ENCODE data around the gene ERLIN1. TPM values are rescaled to one million over a fixed set of nuclear protein-coding genes. Genes with fewer than 3 reads are reported as not detected.
"Not testable (repeated sequence)": the region's sequence is repeated elsewhere in the genome, so short reads cannot be mapped to it uniquely, and the experiment has no call there.

The ERLIN1 gene
- total RNA-seq, 2 experiments from 2014 or later = 19.6 to 21.4 TPM

DNA sequence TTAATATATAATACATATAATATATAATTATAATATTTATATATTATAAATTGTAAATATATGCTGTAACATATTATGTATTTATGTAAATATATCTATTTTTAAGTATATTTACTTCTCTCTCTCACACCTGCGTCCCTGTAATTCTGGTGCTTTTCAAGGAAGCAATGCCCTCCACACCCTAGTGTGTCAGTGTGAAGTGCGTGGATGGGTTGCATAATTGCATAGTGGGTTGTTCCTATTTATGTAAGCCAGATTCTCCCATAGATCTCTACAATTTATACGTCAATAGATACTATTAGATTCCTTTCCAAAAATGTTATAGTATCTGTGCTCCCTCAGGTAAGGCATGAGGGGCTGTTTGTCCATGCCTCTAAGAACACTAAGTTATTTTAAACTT is 54.3 kb downstream of the ERLIN1 start:
- no peak overlapping the region for H3K27ac Mint-ChIP-seq
- H3K4me3 Mint-ChIP-seq = no peak overlapping the region
- H3K9me3 Mint-ChIP-seq = peaks cover 9% of the 10 kb centered on the region
- no peaks in the 10 kb centered on the region for H3K4me1 Mint-ChIP-seq
- H3K27me3 Mint-ChIP-seq = peaks cover 4% of the 10 kb centered on the region
- H3K36me3 Mint-ChIP-seq = peaks cover 3% of the 10 kb centered on the region
- no peak for DNase-seq

DNA sequence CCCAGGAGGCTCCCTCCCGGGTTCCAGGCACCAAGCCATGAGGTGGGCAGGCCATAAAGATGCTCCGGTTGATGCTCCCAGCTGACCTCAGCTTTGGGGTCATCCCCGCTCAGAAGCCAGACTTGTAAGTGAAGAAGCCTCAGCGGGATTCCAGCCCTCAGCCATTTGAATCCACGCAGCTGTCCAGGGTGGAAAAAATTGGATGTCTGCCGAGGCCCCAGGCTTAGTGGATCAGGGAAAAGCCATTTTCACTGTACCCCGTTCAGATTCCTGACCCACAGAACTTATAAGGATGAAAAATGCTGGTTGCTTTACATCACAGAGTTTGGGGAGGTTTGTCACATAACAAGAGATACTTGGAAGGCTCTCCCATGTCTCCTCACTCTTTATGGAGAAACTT is 55.0 kb downstream of the ERLIN1 start:
- no peak for DNase-seq
- Mint-ChIP-seq H3K4me1 (no peaks in the 10 kb centered on the region), H3K9me3 (peaks cover 9% of the 10 kb centered on the region), H3K36me3 (peaks cover 3% of the 10 kb centered on the region), H3K4me3 (no peak overlapping the region), H3K27me3 (peaks cover 4% of the 10 kb centered on the region), H3K27ac (no peak overlapping the region)

DNA sequence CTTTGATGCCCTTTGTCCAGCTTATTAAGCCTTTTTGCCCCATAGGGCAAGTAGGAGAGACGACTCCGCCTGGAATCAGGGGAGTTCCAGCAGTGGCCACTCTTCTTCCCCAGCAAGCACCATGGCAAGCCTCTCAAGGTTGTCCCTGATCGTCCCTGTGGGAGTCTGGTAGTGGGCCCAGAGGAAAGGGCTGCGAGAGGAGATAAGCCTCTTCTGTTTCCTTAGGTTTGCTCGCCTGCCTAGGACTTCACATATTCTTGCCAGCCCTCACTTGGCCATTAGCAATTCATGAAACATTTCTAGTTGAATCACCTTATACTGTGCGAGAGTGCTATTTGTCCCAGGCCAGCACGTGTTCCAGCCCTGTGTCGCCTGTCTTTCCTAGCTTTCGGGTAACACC is 56.4 kb downstream of the ERLIN1 start:
- Mint-ChIP-seq H3K9me3 (peaks cover 3% of the 10 kb centered on the region), H3K36me3 (no peaks in the 10 kb centered on the region), H3K27me3 (peaks cover 4% of the 10 kb centered on the region), H3K4me3 (no peak overlapping the region), H3K4me1 (no peaks in the 10 kb centered on the region), H3K27ac (no peak overlapping the region)
- DNase-seq = no peak

DNA sequence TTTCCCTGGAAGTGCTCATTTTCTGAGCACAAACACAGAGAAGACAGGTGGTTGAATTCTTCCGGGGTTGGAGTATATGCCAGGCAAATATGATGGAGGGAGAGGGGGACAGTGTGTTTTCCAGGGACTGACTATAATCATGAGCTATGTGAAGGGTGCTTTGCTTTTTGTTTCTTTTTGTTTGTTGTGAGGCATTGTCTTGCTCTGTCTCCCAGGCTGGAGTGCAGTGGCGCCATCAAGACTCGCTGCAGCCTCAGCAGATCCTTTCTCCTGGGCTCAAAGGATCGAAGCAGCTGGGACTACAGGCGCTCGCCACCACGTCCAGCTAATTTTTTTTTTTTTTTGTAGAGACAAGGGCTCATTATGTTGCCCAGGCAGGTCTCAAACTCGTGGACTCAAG is 56.9 kb downstream of the ERLIN1 start:
- H3K4me1 Mint-ChIP-seq = no peaks in the 10 kb centered on the region
- peaks cover 2% of the 10 kb centered on the region for H3K9me3 Mint-ChIP-seq
- no peak for DNase-seq
- H3K27me3 Mint-ChIP-seq = peaks cover 4% of the 10 kb centered on the region
- H3K36me3 Mint-ChIP-seq = no peaks in the 10 kb centered on the region
- no peak overlapping the region for H3K27ac Mint-ChIP-seq
- no peak overlapping the region for H3K4me3 Mint-ChIP-seq

DNA sequence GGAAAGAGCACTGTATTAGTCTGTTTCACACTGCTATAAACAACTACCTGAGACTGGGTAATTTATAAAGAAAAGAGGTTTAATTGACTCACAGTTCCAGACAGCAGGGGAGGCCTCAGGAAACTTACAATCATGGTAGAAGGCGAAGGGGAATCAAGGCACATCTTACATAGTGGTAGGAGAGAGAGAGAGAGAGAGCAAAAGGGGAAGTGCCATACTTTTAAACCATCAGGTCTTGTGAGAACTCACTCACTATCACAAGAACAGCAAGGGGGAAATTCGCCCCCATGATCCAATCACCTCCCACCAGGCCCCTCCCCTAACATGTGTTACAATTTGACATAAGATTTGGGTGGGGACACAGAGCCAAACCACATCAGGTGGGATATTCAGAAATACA is 60.5 kb downstream of the ERLIN1 start:
- not testable (repeated sequence) for H3K4me3 Mint-ChIP-seq, H3K36me3 Mint-ChIP-seq, H3K27ac Mint-ChIP-seq, DNase-seq, H3K4me1 Mint-ChIP-seq, H3K9me3 Mint-ChIP-seq, H3K27me3 Mint-ChIP-seq

DNA sequence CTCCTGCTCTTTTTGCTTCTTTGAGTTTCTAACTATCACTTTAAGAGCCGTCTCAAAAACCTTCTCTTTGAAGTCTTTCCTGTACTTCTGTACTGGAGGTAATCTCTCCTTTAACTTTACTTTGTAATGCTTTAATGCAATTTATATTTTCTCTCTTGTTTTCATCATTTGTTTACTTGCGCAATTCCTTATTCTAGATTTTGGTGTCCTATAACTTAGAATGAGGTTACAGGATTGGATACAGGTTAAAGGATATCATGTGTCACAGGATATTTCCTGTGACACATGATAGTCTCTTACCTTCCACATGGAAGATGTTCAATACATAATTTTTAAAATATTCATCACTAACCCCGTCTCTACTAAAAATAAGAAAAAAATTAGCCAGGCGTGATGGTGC is 61.7 kb downstream of the ERLIN1 start:
- peaks cover 4% of the 10 kb centered on the region for H3K27me3 Mint-ChIP-seq
- no peak for DNase-seq
- H3K27ac Mint-ChIP-seq = no peak overlapping the region
- H3K36me3 Mint-ChIP-seq = no peaks in the 10 kb centered on the region
- H3K4me1 Mint-ChIP-seq = peaks cover 7% of the 10 kb centered on the region
- H3K4me3 Mint-ChIP-seq = no peak overlapping the region
- no peaks in the 10 kb centered on the region for H3K9me3 Mint-ChIP-seq

DNA sequence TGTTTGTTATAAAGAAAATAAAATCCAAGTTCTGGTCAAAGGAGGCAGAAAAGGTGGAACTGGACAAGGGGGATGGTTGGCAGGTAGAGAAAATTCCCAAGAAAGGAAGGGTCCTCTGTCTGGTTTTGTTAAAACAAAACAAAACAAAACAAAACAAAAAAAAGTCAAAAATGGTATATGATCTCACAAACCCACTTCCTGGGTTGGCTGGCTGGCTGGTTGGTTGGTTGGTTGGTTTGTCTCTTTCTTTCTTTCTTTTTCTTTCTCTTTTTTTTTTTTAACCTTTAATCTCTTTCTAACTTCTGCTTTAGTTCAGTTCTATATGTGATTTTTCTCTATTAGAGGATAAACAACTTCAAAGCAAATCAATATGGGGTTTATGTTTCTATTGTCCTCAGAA is 63.0 kb downstream of the ERLIN1 start:
- H3K4me3 Mint-ChIP-seq = no peak overlapping the region
- DNase-seq = no peak
- H3K36me3 Mint-ChIP-seq = no peaks in the 10 kb centered on the region
- no peaks in the 10 kb centered on the region for H3K9me3 Mint-ChIP-seq
- H3K4me1 Mint-ChIP-seq = peaks cover 7% of the 10 kb centered on the region
- H3K27me3 Mint-ChIP-seq = peaks cover 4% of the 10 kb centered on the region
- H3K27ac Mint-ChIP-seq = no peak overlapping the region

DNA sequence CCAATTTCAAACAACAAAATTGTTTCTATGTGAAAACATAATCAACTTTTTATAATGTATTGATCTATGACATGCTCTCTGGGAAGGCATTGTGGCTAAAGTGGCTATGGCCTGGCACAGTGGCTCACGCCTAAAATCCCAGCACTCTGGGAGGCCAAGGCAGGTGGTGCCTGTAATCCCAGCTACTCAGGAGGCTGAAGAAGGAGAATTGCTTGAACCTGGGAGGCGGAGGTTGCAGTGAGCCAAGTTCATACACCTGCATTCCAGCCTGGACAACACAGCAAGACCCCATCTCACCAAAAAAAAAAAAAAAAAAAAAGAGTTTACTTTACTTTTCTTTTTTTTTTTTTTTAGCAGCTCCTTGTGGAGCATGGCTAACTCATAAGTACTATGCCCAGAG is 65.3 kb downstream of the ERLIN1 start:
- no peak overlapping the region for H3K4me3 Mint-ChIP-seq
- no peaks in the 10 kb centered on the region for H3K9me3 Mint-ChIP-seq
- DNase-seq = no peak
- H3K36me3 Mint-ChIP-seq = no peaks in the 10 kb centered on the region
- H3K27ac Mint-ChIP-seq = no peak overlapping the region
- peaks cover 17% of the 10 kb centered on the region for H3K27me3 Mint-ChIP-seq
- H3K4me1 Mint-ChIP-seq = peaks cover 7% of the 10 kb centered on the region

DNA sequence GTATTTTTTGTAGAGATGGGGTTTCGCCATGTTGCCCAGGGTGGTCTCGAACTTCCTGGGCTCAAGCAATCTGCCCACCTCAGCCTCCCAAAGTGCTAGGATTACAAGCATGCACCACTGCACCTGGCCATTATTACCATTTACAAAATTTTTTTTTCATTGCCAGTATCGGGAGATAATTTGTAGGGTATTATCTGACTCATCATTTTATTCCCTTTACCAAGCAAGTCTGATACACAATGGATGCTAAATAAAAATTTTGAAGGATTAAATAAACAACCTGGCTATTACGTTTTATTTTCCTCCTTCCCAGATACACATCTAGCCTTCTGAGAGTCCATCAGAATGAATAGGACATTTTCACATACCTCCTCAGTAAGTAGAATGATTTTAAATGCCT is 66.1 kb downstream of the ERLIN1 start:
- DNase-seq = no peak
- peaks cover 23% of the 10 kb centered on the region for H3K27me3 Mint-ChIP-seq
- H3K4me1 Mint-ChIP-seq = peaks cover 7% of the 10 kb centered on the region
- H3K27ac Mint-ChIP-seq = no peak overlapping the region
- no peaks in the 10 kb centered on the region for H3K36me3 Mint-ChIP-seq
- H3K4me3 Mint-ChIP-seq = no peak overlapping the region
- H3K9me3 Mint-ChIP-seq = no peaks in the 10 kb centered on the region

DNA sequence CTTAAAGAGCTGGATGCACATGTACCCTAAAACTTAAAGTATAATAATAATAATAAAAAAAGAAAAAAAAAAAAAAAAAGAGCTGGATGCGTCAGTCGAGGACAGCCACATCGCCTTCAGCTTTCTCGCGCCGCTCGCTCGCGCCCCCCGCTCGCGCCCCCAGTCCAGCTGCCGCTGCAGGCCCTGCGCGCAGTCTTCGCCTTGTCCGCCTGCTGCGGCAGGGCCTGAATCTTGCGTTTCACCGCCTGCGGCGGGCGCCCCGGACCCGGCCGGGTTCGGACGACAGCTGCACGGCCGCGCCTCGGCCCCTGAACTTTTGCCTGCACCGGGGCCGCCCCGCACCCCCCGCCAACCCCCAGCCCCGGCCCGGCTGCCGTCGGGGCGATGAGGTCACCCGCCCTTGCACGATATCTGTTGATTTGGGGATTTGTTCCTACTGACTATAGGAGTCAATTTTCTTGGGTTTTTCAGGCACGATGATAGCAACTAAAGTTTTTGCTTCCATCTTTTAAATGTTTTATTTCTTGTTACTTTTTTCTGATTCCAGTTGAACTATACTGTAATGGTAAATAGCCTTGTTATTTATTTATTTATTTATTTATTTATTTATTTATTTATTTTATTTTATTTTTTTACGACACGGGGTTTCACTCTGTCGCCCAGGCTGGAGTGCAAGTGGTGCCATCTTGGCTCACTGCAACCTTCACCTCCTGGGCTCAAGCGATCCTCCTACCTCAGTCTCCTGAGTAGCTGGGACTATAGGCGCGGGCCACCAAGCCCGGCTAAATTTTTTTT is 70.7 kb downstream of the ERLIN1 start:
- H3K27ac Mint-ChIP-seq = no peak overlapping the region
- DNase-seq = no peak
- H3K4me3 Mint-ChIP-seq = no peak overlapping the region
- H3K4me1 Mint-ChIP-seq = no peaks in the 10 kb centered on the region
- peaks cover 29% of the 10 kb centered on the region for H3K27me3 Mint-ChIP-seq
- H3K9me3 Mint-ChIP-seq = no peaks in the 10 kb centered on the region
- no peaks in the 10 kb centered on the region for H3K36me3 Mint-ChIP-seq

DNA sequence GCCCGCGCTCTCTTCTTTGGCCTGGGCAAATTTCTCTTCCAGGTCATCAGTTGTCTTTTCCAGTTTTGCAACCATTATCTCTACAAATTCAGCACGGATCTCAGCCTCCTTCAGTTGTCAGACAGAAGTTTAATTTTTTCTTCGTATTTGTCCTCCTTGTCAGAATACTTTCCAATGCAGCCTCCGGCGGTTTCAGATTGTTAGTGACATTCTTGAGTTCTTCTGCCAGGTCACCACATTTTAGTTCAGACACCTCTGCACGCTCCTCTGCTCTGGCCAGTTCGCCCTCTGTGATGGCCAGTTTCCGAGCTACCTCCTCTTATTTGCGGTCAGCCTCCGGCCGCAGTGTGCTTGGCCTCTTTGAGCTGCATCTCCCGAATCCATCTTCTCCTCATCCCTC is 71.4 kb downstream of the ERLIN1 start:
- no peak overlapping the region for H3K4me3 Mint-ChIP-seq
- H3K4me1 Mint-ChIP-seq = no peaks in the 10 kb centered on the region
- H3K27ac Mint-ChIP-seq = no peak overlapping the region
- H3K27me3 Mint-ChIP-seq = peaks cover 29% of the 10 kb centered on the region
- H3K9me3 Mint-ChIP-seq = no peaks in the 10 kb centered on the region
- H3K36me3 Mint-ChIP-seq = no peaks in the 10 kb centered on the region
- no peak for DNase-seq

DNA sequence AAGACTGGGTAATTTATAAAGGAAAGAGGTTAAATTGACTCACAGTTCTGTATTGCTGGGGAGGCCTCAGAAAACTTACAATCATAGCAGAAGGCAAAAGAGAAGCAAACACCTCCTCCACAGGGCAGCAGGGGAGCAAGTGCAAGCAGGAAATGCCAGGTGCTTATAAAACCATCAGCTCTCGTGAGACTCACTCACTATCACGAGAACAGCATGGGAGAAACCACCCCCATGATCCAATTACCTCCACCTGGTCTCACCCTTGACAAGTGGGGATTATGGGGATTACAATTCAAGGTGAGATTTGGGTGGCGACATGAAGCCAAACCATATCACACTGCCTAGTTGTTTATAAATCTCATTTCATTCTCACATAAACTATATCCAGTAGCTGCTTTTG is 76.2 kb downstream of the ERLIN1 start:
- Mint-ChIP-seq H3K36me3 (no peaks in the 10 kb centered on the region), H3K4me1 (no peaks in the 10 kb centered on the region), H3K9me3 (no peaks in the 10 kb centered on the region), H3K27ac (no peak overlapping the region), H3K4me3 (no peak overlapping the region), H3K27me3 (peaks cover 21% of the 10 kb centered on the region)
- DNase-seq = no peak

DNA sequence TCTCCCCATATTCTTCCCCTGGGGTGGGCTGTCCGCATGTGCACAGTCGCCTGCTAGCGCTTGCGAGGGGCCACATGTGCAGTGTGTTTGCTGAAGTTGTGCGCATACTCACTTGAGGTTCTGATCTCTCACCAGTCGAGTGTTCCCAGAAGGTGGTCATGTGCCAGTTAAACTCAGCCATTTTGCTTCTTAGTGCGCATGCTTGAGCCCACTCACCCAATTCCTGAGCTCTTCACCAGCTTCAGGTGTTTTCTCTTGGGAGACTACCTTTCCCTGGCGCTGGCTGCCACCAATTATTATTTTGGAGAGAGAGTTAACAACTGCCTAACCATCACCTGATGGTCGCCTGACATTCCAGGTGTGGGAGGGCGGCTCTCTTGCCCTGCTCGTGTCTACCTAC is 79.0 kb downstream of the ERLIN1 start:
- no peak overlapping the region for H3K27ac Mint-ChIP-seq
- peaks cover 23% of the 10 kb centered on the region for H3K27me3 Mint-ChIP-seq
- no peaks in the 10 kb centered on the region for H3K4me1 Mint-ChIP-seq
- H3K9me3 Mint-ChIP-seq = peaks cover 6% of the 10 kb centered on the region
- no peaks in the 10 kb centered on the region for H3K36me3 Mint-ChIP-seq
- no peak overlapping the region for H3K4me3 Mint-ChIP-seq
- DNase-seq = no peak

DNA sequence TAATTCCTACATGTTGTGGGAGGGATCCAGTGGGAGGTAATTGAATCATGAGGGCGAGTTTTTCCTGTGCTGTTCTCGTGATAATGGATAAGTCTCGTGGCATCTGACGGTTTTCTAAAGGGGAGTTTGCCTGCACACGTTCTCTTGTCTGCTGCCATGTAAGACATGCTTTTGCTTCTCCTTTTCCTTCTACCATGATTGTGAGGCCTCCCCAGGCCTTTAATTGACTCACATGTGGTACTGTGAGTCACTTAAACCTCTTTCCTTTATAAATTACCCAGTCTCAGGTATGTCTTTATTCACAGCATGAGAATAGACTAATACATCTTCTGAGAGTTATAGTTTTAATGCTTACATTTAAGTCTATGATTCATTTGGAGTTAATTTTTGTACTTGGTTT is 81.5 kb downstream of the ERLIN1 start:
- Mint-ChIP-seq H3K36me3 (no peaks in the 10 kb centered on the region), H3K27ac (no peak overlapping the region), H3K4me1 (no peaks in the 10 kb centered on the region), H3K4me3 (no peak overlapping the region), H3K9me3 (peaks cover 6% of the 10 kb centered on the region), H3K27me3 (peaks cover 35% of the 10 kb centered on the region)
- no peak for DNase-seq

DNA sequence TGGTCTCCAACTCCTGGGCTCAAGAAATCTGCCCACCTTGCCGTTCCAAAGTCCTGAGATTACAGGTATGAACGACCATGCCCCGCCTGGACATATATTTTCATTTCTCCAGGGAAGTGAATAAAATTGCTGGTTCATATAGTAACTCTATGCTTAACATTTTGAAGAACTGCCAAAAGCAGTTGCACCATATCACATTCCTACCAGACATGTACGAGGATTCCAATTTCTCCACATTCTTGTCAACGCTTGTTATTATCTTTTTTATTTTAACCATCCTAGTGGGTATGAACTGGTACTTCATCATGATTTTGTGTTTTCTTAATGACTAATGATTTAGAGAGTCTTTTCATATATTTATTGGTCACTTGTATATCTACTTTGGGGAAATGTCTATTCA is 82.2 kb downstream of the ERLIN1 start:
- no peak overlapping the region for H3K27ac Mint-ChIP-seq
- H3K27me3 Mint-ChIP-seq = peaks cover 30% of the 10 kb centered on the region
- no peaks in the 10 kb centered on the region for H3K36me3 Mint-ChIP-seq
- DNase-seq = no peak
- H3K9me3 Mint-ChIP-seq = peaks cover 6% of the 10 kb centered on the region
- no peak overlapping the region for H3K4me3 Mint-ChIP-seq
- no peaks in the 10 kb centered on the region for H3K4me1 Mint-ChIP-seq

DNA sequence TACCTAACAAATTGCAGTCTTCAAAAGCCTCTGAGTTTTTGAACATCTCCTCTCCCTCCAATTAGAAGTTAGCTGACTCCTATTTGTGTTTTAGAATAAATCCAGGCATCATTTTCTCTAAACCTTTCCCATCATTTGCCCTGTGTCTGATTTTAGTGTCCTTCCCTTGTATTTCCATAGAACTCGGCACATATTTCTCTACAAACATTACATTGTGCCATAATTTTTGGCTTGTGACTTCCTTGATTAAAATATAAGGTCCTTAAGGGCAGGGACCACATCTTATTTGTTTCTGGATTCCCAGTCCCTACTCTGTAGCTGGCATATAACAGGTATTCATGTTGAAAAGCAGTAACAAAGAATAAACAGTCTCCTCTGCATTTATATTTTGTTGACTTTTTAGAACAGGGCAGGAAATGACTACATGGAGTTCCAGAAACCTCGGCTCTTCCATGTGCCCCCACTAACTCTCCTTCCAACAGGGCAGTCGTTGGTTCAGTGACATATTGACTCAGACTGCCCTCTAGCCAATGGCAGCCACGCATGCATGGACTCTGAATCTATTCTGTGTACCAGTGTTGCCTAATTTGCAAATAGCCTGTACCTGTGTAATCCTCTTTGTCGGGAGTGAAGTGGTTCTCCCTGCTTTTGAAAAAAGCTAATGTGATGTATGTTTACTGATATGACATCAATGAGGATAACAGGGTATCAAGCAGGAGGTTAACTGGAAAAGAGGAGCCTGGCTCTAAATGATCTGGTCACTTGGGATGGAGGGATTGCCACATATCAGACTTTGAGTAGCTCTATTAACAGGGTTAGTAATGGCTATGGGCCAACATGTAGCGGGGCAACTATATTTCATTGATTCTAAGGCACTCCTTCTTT is 84.4 kb downstream of the ERLIN1 start:
- H3K27me3 Mint-ChIP-seq = peaks cover 40% of the 10 kb centered on the region

More for the DNA sequence above, 84.4 kb downstream of the ERLIN1 start:
- Mint-ChIP-seq H3K36me3 (no peaks in the 10 kb centered on the region), H3K9me3 (peaks cover 6% of the 10 kb centered on the region), H3K27ac (no peak overlapping the region), H3K4me3 (no peak overlapping the region), H3K4me1 (no peaks in the 10 kb centered on the region)
- no peak for DNase-seq

Measured in activated naive CD8-positive, alpha-beta T cell treated with anti-CD3 and anti-CD28 coated beads for 36 hours (primary cell).